ENCODE results near the gene PRKAG1.
A peak's percentile ranks its signal among the peaks of the same experiment; 100 is the strongest.

PRKAG1 gene

GRCh38 chr12:48966177-48966895, 52.2 kb downstream of the PRKAG1 start:
- Histone ChIP-seq H3K4me1 (ENCODE audit: control insufficient read depth, insufficient read depth, low read length, poor library complexity, severe bottlenecking) (peaks cover 24% of the 10 kb centered on the region), H3K9me3 (ENCODE audit: control insufficient read depth, low read length) (no peaks in the 10 kb centered on the region), H3K27me3 (replicated peaks; ENCODE audit: control insufficient read depth, insufficient read depth, low read length, poor library complexity, severe bottlenecking) (peaks cover 7% of the 10 kb centered on the region), H3K27ac (ENCODE audit: insufficient read depth, low read length, poor library complexity, severe bottlenecking) (no peak overlapping the region), H3K4me3 (ENCODE audit: insufficient read depth, low read depth, low read length, poor library complexity, severe bottlenecking) (no peak overlapping the region), H3K36me3 (ENCODE audit: control insufficient read depth, insufficient read depth, low read length) (no peaks in the 10 kb centered on the region)
- DNase-seq: no peak

GRCh38 chr12:48965298-48965838, 53.2 kb downstream of the PRKAG1 start:
- Histone ChIP-seq H3K27ac (ENCODE audit: insufficient read depth, low read length, poor library complexity, severe bottlenecking) (no peak overlapping the region), H3K27me3 (replicated peaks; ENCODE audit: control insufficient read depth, insufficient read depth, low read length, poor library complexity, severe bottlenecking) (no peaks in the 10 kb centered on the region), H3K4me3 (ENCODE audit: insufficient read depth, low read depth, low read length, poor library complexity, severe bottlenecking) (no peak overlapping the region), H3K4me1 (ENCODE audit: control insufficient read depth, insufficient read depth, low read length, poor library complexity, severe bottlenecking) (peaks cover 14% of the 10 kb centered on the region), H3K36me3 (ENCODE audit: control insufficient read depth, insufficient read depth, low read length) (no peaks in the 10 kb centered on the region), H3K9me3 (ENCODE audit: control insufficient read depth, low read length) (no peaks in the 10 kb centered on the region)
- no peak for DNase-seq

- DNase-seq: no peak
Measured at GRCh38 chr12:48961801-48962200, 56.8 kb downstream of the PRKAG1 start.

GRCh38 chr12:48961331-48961730, 57.2 kb downstream of the PRKAG1 start:
- Histone ChIP-seq H3K27ac (ENCODE audit: insufficient read depth, low read length, poor library complexity, severe bottlenecking) (no peak overlapping the region), H3K9me3 (ENCODE audit: control insufficient read depth, low read length) (no peaks in the 10 kb centered on the region), H3K36me3 (ENCODE audit: control insufficient read depth, insufficient read depth, low read length) (no peaks in the 10 kb centered on the region), H3K4me3 (ENCODE audit: insufficient read depth, low read depth, low read length, poor library complexity, severe bottlenecking) (no peak overlapping the region), H3K4me1 (ENCODE audit: control insufficient read depth, insufficient read depth, low read length, poor library complexity, severe bottlenecking) (peaks cover 14% of the 10 kb centered on the region), H3K27me3 (replicated peaks; ENCODE audit: control insufficient read depth, insufficient read depth, low read length, poor library complexity, severe bottlenecking) (no peaks in the 10 kb centered on the region)
- DNase-seq: no peak

More at GRCh38 chr12:48961801-48962200, 56.8 kb downstream of the PRKAG1 start:
- Histone ChIP-seq H3K27ac (ENCODE audit: insufficient read depth, low read length, poor library complexity, severe bottlenecking) (no peak overlapping the region), H3K36me3 (ENCODE audit: control insufficient read depth, insufficient read depth, low read length) (no peaks in the 10 kb centered on the region), H3K27me3 (replicated peaks; ENCODE audit: control insufficient read depth, insufficient read depth, low read length, poor library complexity, severe bottlenecking) (no peaks in the 10 kb centered on the region), H3K9me3 (ENCODE audit: control insufficient read depth, low read length) (no peaks in the 10 kb centered on the region), H3K4me3 (ENCODE audit: insufficient read depth, low read depth, low read length, poor library complexity, severe bottlenecking) (no peak overlapping the region), H3K4me1 (ENCODE audit: control insufficient read depth, insufficient read depth, low read length, poor library complexity, severe bottlenecking) (peaks cover 9% of the 10 kb centered on the region)

- no peak for DNase-seq
- Histone ChIP-seq H3K4me3 (ENCODE audit: insufficient read depth, low read depth, low read length, poor library complexity, severe bottlenecking) (no peak overlapping the region), H3K27ac (ENCODE audit: insufficient read depth, low read length, poor library complexity, severe bottlenecking) (no peak overlapping the region), H3K36me3 (ENCODE audit: control insufficient read depth, insufficient read depth, low read length) (no peaks in the 10 kb centered on the region), H3K4me1 (ENCODE audit: control insufficient read depth, insufficient read depth, low read length, poor library complexity, severe bottlenecking) (peaks cover 19% of the 10 kb centered on the region), H3K27me3 (replicated peaks; ENCODE audit: control insufficient read depth, insufficient read depth, low read length, poor library complexity, severe bottlenecking) (no peaks in the 10 kb centered on the region), H3K9me3 (ENCODE audit: control insufficient read depth, low read length) (no peaks in the 10 kb centered on the region)
Measured at GRCh38 chr12:48960834-48961233, 57.7 kb downstream of the PRKAG1 start.

GRCh38 chr12:48958049-48958388, 60.6 kb downstream of the PRKAG1 start:
- no peak for DNase-seq
- Histone ChIP-seq H3K4me3 (ENCODE audit: insufficient read depth, low read depth, low read length, poor library complexity, severe bottlenecking) (peak overlapping the region; percentile 91), H3K4me1 (ENCODE audit: control insufficient read depth, insufficient read depth, low read length, poor library complexity, severe bottlenecking) (peaks cover 22% of the 10 kb centered on the region), H3K27me3 (replicated peaks; ENCODE audit: control insufficient read depth, insufficient read depth, low read length, poor library complexity, severe bottlenecking) (no peaks in the 10 kb centered on the region), H3K9me3 (ENCODE audit: control insufficient read depth, low read length) (no peaks in the 10 kb centered on the region), H3K36me3 (ENCODE audit: control insufficient read depth, insufficient read depth, low read length) (peaks cover 1% of the 10 kb centered on the region), H3K27ac (ENCODE audit: insufficient read depth, low read length, poor library complexity, severe bottlenecking) (no peak overlapping the region)

- H3K4me1 ChIP-seq (ENCODE audit: control insufficient read depth, insufficient read depth, low read length, poor library complexity, severe bottlenecking): peaks cover 22% of the 10 kb centered on the region
Measured at GRCh38 chr12:48957141-48958048, 61.2 kb downstream of the PRKAG1 start, which contains the start of gene ARF3. Gene ARF3, minus strand, starts transcription at chr12:48957487. Its CDS starts 16,392 bp downstream, at chr12:48941095.

GRCh38 chr12:48956279-48957140, 62.1 kb downstream of the PRKAG1 start:
- H3K4me3 ChIP-seq (ENCODE audit: insufficient read depth, low read depth, low read length, poor library complexity, severe bottlenecking): peak overlapping the region; percentile 91
- peaks cover 22% of the 10 kb centered on the region for H3K4me1 ChIP-seq (ENCODE audit: control insufficient read depth, insufficient read depth, low read length, poor library complexity, severe bottlenecking)
- H3K27me3 ChIP-seq (replicated peaks; ENCODE audit: control insufficient read depth, insufficient read depth, low read length, poor library complexity, severe bottlenecking): no peaks in the 10 kb centered on the region
- peak in 2 of 3 donors; percentile 33 to 40 for DNase-seq
- H3K27ac ChIP-seq (ENCODE audit: insufficient read depth, low read length, poor library complexity, severe bottlenecking): peak overlapping the region; percentile 73
- H3K36me3 ChIP-seq (ENCODE audit: control insufficient read depth, insufficient read depth, low read length): peaks cover 7% of the 10 kb centered on the region
- H3K9me3 ChIP-seq (ENCODE audit: control insufficient read depth, low read length): no peaks in the 10 kb centered on the region

More at GRCh38 chr12:48957141-48958048, 61.2 kb downstream of the PRKAG1 start, which contains the start of gene ARF3:
- H3K9me3 ChIP-seq (ENCODE audit: control insufficient read depth, low read length): no peaks in the 10 kb centered on the region
- no peaks in the 10 kb centered on the region for H3K27me3 ChIP-seq (replicated peaks; ENCODE audit: control insufficient read depth, insufficient read depth, low read length, poor library complexity, severe bottlenecking)
- peak; percentile 85 to 91 (median 89) for DNase-seq
- H3K36me3 ChIP-seq (ENCODE audit: control insufficient read depth, insufficient read depth, low read length): peaks cover 4% of the 10 kb centered on the region
- H3K4me3 ChIP-seq (ENCODE audit: insufficient read depth, low read depth, low read length, poor library complexity, severe bottlenecking): peak within 1 kb of the TSS; percentile 91
- peak within 1 kb of the TSS; percentile 73 for H3K27ac ChIP-seq (ENCODE audit: insufficient read depth, low read length, poor library complexity, severe bottlenecking)

- Histone ChIP-seq H3K36me3 (ENCODE audit: control insufficient read depth, insufficient read depth, low read length) (peaks cover 7% of the 10 kb centered on the region), H3K27me3 (replicated peaks; ENCODE audit: control insufficient read depth, insufficient read depth, low read length, poor library complexity, severe bottlenecking) (no peaks in the 10 kb centered on the region), H3K4me3 (ENCODE audit: insufficient read depth, low read depth, low read length, poor library complexity, severe bottlenecking) (no peak overlapping the region), H3K4me1 (ENCODE audit: control insufficient read depth, insufficient read depth, low read length, poor library complexity, severe bottlenecking) (peaks cover 22% of the 10 kb centered on the region), H3K9me3 (ENCODE audit: control insufficient read depth, low read length) (no peaks in the 10 kb centered on the region), H3K27ac (ENCODE audit: insufficient read depth, low read length, poor library complexity, severe bottlenecking) (no peak overlapping the region)
- no peak for DNase-seq
Measured at GRCh38 chr12:48954841-48955501, 63.6 kb downstream of the PRKAG1 start.

Data from effector memory CD4-positive, alpha-beta T cell (primary cell).